Measurements from ENCODE around the gene SLC24A1. TPM values are rescaled to one million over a fixed set of nuclear protein-coding genes. Genes with fewer than 3 reads are reported as not detected.
"Not testable (repeated sequence)": the region's sequence is repeated elsewhere in the genome, so short reads cannot be mapped to it uniquely, and the experiment has no call there.

The SLC24A1 gene
- total and polyA plus RNA-seq, 10 donors: 1.7 to 19.0 (median 7.9) TPM

DNA sequence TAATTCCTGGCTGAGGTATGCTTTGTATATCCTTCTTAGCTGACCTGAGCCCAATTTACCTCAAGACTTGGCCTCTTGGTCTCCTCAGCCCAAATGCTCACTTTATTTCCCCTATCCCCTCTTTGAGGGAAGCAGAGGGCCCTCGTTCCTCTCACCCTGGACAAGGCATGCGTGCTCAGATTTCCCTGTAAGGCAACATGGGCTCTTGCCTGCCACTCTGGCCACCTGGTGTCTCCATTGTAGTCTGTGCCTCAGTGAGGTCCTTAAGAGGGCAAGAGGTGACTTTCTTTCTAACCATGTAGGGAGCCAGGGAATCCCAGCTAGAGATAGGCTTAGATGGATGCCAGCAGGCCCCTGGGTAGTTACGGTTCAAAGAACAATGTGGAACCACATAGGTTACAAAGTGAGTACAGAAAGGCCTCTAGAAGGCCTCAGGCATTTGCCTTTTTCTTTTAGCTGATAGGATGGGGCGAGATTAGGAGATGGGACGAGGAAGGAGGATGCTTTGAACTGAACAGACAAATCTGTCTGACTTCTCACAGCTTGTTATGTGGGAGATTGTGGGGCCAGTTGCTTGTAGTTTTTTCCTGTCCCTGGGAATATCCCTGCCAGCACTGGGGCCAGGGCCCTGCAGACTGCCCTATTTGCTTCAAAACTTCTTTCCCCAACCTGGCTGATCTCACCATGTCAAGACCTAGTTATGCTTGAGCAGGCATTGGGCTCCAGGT lies 9.7 kb upstream of the SLC24A1 start:
- Histone ChIP-seq H3K36me3 (peaks cover 0 to 2% (median 0%) of the 10 kb centered on the region in 6 donors), H3K27me3 (replicated peaks in 1 of 7) (no peaks in the 10 kb centered on the region), H3K4me3 (peak overlapping the region; percentile 44 to 93 (median 81)), H3K27ac (peak overlapping the region; percentile 90 to 95 (median 93)), H3K4me1 (peaks cover 18 to 63% (median 36%) of the 10 kb centered on the region in 6 donors), H3K9me3 (no peaks in the 10 kb centered on the region)
- no peak for DNase-seq
- TF ChIP-seq POLR2AphosphoS5 (IDR thresholded peaks at IDR 0.05): no peak
- TF ChIP-seq, protein P1, sequence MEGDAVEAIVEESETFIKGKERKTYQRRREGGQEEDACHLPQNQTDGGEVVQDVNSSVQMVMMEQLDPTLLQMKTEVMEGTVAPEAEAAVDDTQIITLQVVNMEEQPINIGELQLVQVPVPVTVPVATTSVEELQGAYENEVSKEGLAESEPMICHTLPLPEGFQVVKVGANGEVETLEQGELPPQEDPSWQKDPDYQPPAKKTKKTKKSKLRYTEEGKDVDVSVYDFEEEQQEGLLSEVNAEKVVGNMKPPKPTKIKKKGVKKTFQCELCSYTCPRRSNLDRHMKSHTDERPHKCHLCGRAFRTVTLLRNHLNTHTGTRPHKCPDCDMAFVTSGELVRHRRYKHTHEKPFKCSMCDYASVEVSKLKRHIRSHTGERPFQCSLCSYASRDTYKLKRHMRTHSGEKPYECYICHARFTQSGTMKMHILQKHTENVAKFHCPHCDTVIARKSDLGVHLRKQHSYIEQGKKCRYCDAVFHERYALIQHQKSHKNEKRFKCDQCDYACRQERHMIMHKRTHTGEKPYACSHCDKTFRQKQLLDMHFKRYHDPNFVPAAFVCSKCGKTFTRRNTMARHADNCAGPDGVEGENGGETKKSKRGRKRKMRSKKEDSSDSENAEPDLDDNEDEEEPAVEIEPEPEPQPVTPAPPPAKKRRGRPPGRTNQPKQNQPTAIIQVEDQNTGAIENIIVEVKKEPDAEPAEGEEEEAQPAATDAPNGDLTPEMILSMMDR (IDR thresholded peaks at IDR 0.05 in 8 of 11, conservative IDR thresholded peaks at IDR 0.05 in 3 of 11): no peak
- TF ChIP-seq POLR2A (IDR thresholded peaks at IDR 0.05): no peak
- intact Hi-C loops (cut with DNase I; ENCODE audit: low total_unique reads): no loop called here
- WGBS, 5 donors: 70 to 83% (median 75%) methylated on average over 5 of the region's 5 CpGs

DNA sequence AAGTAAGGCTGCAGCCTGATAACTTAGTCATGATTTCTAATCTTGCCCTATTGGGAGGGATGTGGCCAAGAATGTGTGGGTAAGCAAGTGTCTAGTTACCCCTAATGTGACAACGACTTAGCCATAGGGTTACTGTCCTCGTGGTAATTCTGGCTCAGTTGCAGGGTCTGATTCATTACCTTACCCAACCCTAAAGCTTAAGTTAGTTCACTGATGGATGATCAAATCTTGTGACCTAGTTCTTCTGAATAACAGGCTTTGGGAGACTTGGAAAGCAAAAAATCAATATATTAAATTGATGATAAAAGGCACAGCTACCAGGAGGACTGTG lies 9.2 kb upstream of the SLC24A1 start:
- intact Hi-C loops (cut with DNase I; ENCODE audit: low total_unique reads): no loop called here
- H3K36me3 ChIP-seq: no peaks in the 10 kb centered on the region
- TF ChIP-seq, protein P1 (IDR thresholded peaks at IDR 0.05 in 8 of 11, conservative IDR thresholded peaks at IDR 0.05 in 3 of 11): no peak
- TF ChIP-seq POLR2A (IDR thresholded peaks at IDR 0.05): no peak
- TF ChIP-seq POLR2AphosphoS5 (IDR thresholded peaks at IDR 0.05): no peak
- H3K27ac ChIP-seq: peak overlapping the region; percentile 90 to 95 (median 93)
- H3K4me3 ChIP-seq: peak overlapping the region in 1 of 8 donors; percentile 87
- H3K27me3 ChIP-seq (replicated peaks in 1 of 7): no peaks in the 10 kb centered on the region
- H3K4me1 ChIP-seq: peaks cover 18 to 58% (median 36%) of the 10 kb centered on the region in 6 donors
- 68 to 81% (median 74%) methylated on average over 2 of the region's 2 CpGs for WGBS, 5 donors
- no peak for DNase-seq
- H3K9me3 ChIP-seq: no peaks in the 10 kb centered on the region

DNA sequence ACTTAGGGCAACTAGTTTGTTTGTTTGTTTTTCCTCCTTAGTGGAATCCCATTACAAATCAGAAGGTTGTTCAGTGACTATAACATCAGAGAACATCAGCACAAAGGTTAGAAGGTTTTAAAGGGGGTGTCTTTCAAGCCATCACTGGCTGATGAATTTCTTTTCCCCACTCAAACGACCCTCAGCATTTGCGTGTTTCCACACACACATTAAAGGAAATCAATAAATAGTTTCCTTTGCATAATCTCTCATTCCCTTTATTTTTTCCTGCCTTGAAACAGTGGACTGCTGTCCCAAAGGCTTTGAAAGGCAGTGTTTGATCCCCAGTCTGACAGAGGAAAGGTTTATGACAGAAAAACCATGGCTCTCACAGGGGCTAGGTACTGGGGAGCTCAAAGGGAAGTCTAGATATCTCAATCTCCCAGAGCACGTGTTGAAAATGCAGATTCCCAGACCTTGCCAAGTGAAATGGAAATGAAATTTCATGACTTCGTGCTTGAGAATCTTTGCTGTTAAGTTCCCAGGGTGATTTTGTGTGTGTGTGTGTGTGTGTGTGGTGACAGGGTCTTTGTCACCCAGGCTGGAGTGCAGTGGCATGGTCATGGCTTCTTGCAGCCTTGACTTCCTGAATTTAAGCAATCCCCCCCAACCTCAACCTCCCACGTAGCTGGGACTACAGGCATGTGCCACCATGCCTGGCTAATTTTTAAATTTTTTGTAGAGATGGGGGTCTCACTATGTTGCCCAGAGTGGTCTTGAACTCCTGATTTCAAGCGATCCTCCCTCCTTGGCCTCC lies 8.6 kb upstream of the SLC24A1 start:
- Histone ChIP-seq H3K27me3 (replicated peaks in 1 of 7) (no peaks in the 10 kb centered on the region), H3K27ac (peak overlapping the region in 5 of 8 donors; percentile 4 to 95 (median 94)), H3K36me3 (no peaks in the 10 kb centered on the region), H3K9me3 (no peaks in the 10 kb centered on the region), H3K4me1 (peaks cover 18 to 52% (median 33%) of the 10 kb centered on the region in 6 donors), H3K4me3 (no peak overlapping the region)
- no peak for DNase-seq
- 67 to 77% (median 75%) methylated on average over 6 of the region's 6 CpGs for WGBS, 5 donors
- intact Hi-C loops (cut with DNase I; ENCODE audit: low total_unique reads): no loop called here
- no peak for TF ChIP-seq POLR2AphosphoS5 (IDR thresholded peaks at IDR 0.05)

DNA sequence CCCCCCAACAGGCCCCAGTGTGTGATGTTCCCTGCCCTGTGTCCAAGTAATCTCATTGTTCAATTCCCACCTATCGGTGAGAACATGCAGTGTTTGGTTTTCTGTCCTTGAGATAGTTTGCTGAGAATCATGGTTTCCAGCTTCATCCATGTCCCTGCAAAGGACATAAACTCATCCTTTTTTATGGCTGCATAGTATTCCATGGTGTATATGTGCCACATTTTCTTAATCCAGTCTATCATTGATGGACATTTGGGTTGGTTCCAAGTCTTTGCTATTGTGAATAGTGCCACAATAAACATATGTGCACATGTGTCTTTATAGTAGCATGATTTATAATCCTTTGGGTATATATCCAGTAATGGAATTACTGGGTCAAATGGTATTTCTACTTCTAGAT lies 5.9 kb upstream of the SLC24A1 start:
- H3K27me3 ChIP-seq (replicated peaks in 1 of 7); H3K9me3 ChIP-seq; H3K4me3 ChIP-seq; intact Hi-C loops (cut with DNase I; ENCODE audit: low total_unique reads); H3K36me3 ChIP-seq; H3K27ac ChIP-seq; DNase-seq: not testable (repeated sequence)
- peaks cover 10 to 28% (median 16%) of the 10 kb centered on the region in 6 donors for H3K4me1 ChIP-seq
- WGBS, 5 donors: 85 to 100% (median 92%) methylated on average over 1 of the region's 1 CpG

DNA sequence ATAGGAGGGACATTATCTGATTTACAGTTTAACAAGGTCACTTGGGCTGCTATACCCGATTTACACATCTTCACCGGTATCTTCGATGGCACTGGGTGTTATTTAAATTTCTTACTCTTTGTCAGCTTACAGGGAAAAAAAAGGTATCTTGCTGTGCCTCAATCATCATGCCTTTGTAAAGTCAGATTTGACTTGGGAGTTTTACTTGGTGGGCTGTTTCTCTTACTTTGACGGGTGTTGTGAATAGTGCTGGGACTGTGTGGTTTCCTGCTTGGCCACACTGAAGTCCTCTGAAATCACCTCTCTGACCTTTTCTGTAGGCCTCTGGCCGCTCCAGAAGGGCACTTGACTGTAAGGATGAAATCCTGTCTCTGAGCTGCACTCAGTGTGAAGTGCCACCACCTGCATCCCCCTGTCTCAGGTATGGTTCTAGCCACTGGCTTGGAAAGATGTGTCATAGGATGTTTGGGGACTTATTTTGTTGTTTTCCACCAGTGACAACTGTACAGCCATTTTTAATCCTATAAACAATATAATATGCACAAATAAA lies 3.1 kb upstream of the SLC24A1 start:
- no peak for DNase-seq
- intact Hi-C loops (cut with DNase I; ENCODE audit: low total_unique reads): no loop called here
- no peaks in the 10 kb centered on the region for H3K9me3 ChIP-seq
- 67 to 78% (median 75%) methylated on average over 5 of the region's 5 CpGs for WGBS, 5 donors
- TF ChIP-seq, protein P1 (IDR thresholded peaks at IDR 0.05 in 8 of 11, conservative IDR thresholded peaks at IDR 0.05 in 3 of 11): no peak
- TF ChIP-seq POLR2A (IDR thresholded peaks at IDR 0.05) (no peak), POLR2AphosphoS5 (IDR thresholded peaks at IDR 0.05) (no peak)
- H3K4me1 ChIP-seq: peaks cover 0 to 3% (median 0%) of the 10 kb centered on the region in 6 donors
- H3K27ac ChIP-seq: no peak overlapping the region
- H3K4me3 ChIP-seq: no peak overlapping the region
- H3K36me3 ChIP-seq: peaks cover 0 to 16% (median under 1%) of the 10 kb centered on the region in 6 donors
- H3K27me3 ChIP-seq (replicated peaks in 1 of 7): no peaks in the 10 kb centered on the region

All from spleen (tissue), 11 donors.